ENCODE measurements around the gene ZEB1.
"Not testable (repeated sequence)": the region's sequence is repeated elsewhere in the genome, so short reads cannot be mapped to it uniquely, and the experiment has no call there.

ZEB1 gene

GRCh38 chr10:31359979-31360378 lies 41.0 kb downstream of the ZEB1 start:
- DNase-seq, result no peak
- no peaks in the 10 kb centered on the region for H3K79me1 ChIP-seq (ENCODE audit: low read length)
- no peak overlapping the region for H2AFZ ChIP-seq (ENCODE audit: insufficient read depth, low read length, poor library complexity)

GRCh38 chr10:31361475-31361874 lies 42.5 kb downstream of the ZEB1 start:
- H3K4me3 ChIP-seq (ENCODE audit: low read depth, low read length); H4K12ac ChIP-seq (ENCODE audit: low read depth, low read length); H4K8ac ChIP-seq (ENCODE audit: low read depth, low read length); H3K23ac ChIP-seq (ENCODE audit: low read length); H3K36me3 ChIP-seq (ENCODE audit: control insufficient read depth in 1 of 2, insufficient read depth in 2 of 2, low read length in 2 of 2); H2AFZ ChIP-seq (ENCODE audit: insufficient read depth, low read length, poor library complexity); H3K27ac ChIP-seq (ENCODE audit: low read depth, low read length); H4K91ac ChIP-seq (ENCODE audit: low read depth, low read length); H2AK5ac ChIP-seq (ENCODE audit: low read length); DNase-seq; H3K4me1 ChIP-seq (ENCODE audit: control insufficient read depth in 1 of 2, insufficient read depth in 2 of 2, low read length in 2 of 2); H3K9ac ChIP-seq (ENCODE audit: low read length); H3K27me3 ChIP-seq (ENCODE audit: insufficient read depth, low read length); H2BK5ac ChIP-seq (ENCODE audit: low read depth, low read length, poor library complexity); H3K79me2 ChIP-seq (ENCODE audit: control insufficient read depth, insufficient read depth, low read length, poor library complexity); H3K18ac ChIP-seq (ENCODE audit: low read length); H2BK12ac ChIP-seq (ENCODE audit: low read length); H2BK120ac ChIP-seq (ENCODE audit: insufficient read depth, low read length, poor library complexity); H3K4me2 ChIP-seq (ENCODE audit: low read length); H3K79me1 ChIP-seq (ENCODE audit: low read length); H3K14ac ChIP-seq (ENCODE audit: low read length); H3K4ac ChIP-seq (ENCODE audit: low read depth, low read length): not testable (repeated sequence)
- H3K9me3 ChIP-seq (ENCODE audit: insufficient read depth, low read depth, low read length), result peaks cover 19% of the 10 kb centered on the region
- no CpG with 5 or more reads among the region's 15 CpGs for WGBS (ENCODE audit: extremely low coverage, insufficient coverage, insufficient read length)

More at GRCh38 chr10:31359979-31360378, 41.0 kb downstream of the ZEB1 start:
- Histone ChIP-seq H4K12ac (ENCODE audit: low read depth, low read length) (no peak overlapping the region), H3K4me2 (ENCODE audit: low read length) (no peak overlapping the region), H3K18ac (ENCODE audit: low read length) (no peak overlapping the region), H2AK5ac (ENCODE audit: low read length) (no peak overlapping the region), H3K4ac (ENCODE audit: low read depth, low read length) (no peak overlapping the region), H3K9me3 (ENCODE audit: insufficient read depth, low read depth, low read length) (peaks cover 19% of the 10 kb centered on the region), H2BK120ac (ENCODE audit: insufficient read depth, low read length, poor library complexity) (no peak overlapping the region), H3K9ac (ENCODE audit: low read length) (no peak overlapping the region), H3K79me2 (ENCODE audit: control insufficient read depth, insufficient read depth, low read length, poor library complexity) (no peaks in the 10 kb centered on the region), H2BK5ac (ENCODE audit: low read depth, low read length, poor library complexity) (no peak overlapping the region), H3K4me3 (ENCODE audit: low read depth, low read length) (no peak overlapping the region), H3K4me1 (ENCODE audit: control insufficient read depth in 1 of 2, insufficient read depth in 2 of 2, low read length in 2 of 2) (no peaks in the 10 kb centered on the region), H3K27ac (ENCODE audit: low read depth, low read length) (no peak overlapping the region), H3K14ac (ENCODE audit: low read length) (no peak overlapping the region), H4K91ac (ENCODE audit: low read depth, low read length) (no peak overlapping the region), H3K27me3 (ENCODE audit: insufficient read depth, low read length) (no peaks in the 10 kb centered on the region), H4K8ac (ENCODE audit: low read depth, low read length) (no peak overlapping the region), H2BK12ac (ENCODE audit: low read length) (no peak overlapping the region), H3K23ac (ENCODE audit: low read length) (no peak overlapping the region), H3K36me3 (ENCODE audit: control insufficient read depth in 1 of 2, insufficient read depth in 2 of 2, low read length in 2 of 2) (no peaks in the 10 kb centered on the region)
- WGBS (ENCODE audit: extremely low coverage, insufficient coverage, insufficient read length), result no CpG with 5 or more reads among the region's 1 CpG

GRCh38 chr10:31362023-31362641 lies 43.1 kb downstream of the ZEB1 start:
- no peak overlapping the region for H3K4me2 ChIP-seq (ENCODE audit: low read length)
- DNase-seq, result no peak
- no peak overlapping the region for H4K8ac ChIP-seq (ENCODE audit: low read depth, low read length)
- no peak overlapping the region for H3K18ac ChIP-seq (ENCODE audit: low read length)
- H2BK12ac ChIP-seq (ENCODE audit: low read length), result no peak overlapping the region
- no peak overlapping the region for H3K14ac ChIP-seq (ENCODE audit: low read length)
- H4K12ac ChIP-seq (ENCODE audit: low read depth, low read length), result no peak overlapping the region
- H2BK5ac ChIP-seq (ENCODE audit: low read depth, low read length, poor library complexity), result no peak overlapping the region
- H3K27me3 ChIP-seq (ENCODE audit: insufficient read depth, low read length), result no peaks in the 10 kb centered on the region
- no peak overlapping the region for H3K4ac ChIP-seq (ENCODE audit: low read depth, low read length)
- H2BK120ac ChIP-seq (ENCODE audit: insufficient read depth, low read length, poor library complexity), result no peak overlapping the region
- WGBS (ENCODE audit: extremely low coverage, insufficient coverage, insufficient read length), result no CpG with 5 or more reads among the region's 44 CpGs
- H3K36me3 ChIP-seq (ENCODE audit: control insufficient read depth in 1 of 2, insufficient read depth in 2 of 2, low read length in 2 of 2), result no peaks in the 10 kb centered on the region
- no peak overlapping the region for H3K23ac ChIP-seq (ENCODE audit: low read length)
- no peak overlapping the region for H2AFZ ChIP-seq (ENCODE audit: insufficient read depth, low read length, poor library complexity)
- H3K4me3 ChIP-seq (ENCODE audit: low read depth, low read length), result no peak overlapping the region
- no peaks in the 10 kb centered on the region for H3K79me2 ChIP-seq (ENCODE audit: control insufficient read depth, insufficient read depth, low read length, poor library complexity)
- H3K4me1 ChIP-seq (ENCODE audit: control insufficient read depth in 1 of 2, insufficient read depth in 2 of 2, low read length in 2 of 2), result no peaks in the 10 kb centered on the region
- no peak overlapping the region for H2AK5ac ChIP-seq (ENCODE audit: low read length)
- H3K9me3 ChIP-seq (ENCODE audit: insufficient read depth, low read depth, low read length), result peaks cover 19% of the 10 kb centered on the region
- H3K9ac ChIP-seq (ENCODE audit: low read length), result no peak overlapping the region
- H3K27ac ChIP-seq (ENCODE audit: low read depth, low read length), result no peak overlapping the region
- H3K79me1 ChIP-seq (ENCODE audit: low read length), result no peaks in the 10 kb centered on the region
- no peak overlapping the region for H4K91ac ChIP-seq (ENCODE audit: low read depth, low read length)

- H3K9ac ChIP-seq (ENCODE audit: low read length); H4K12ac ChIP-seq (ENCODE audit: low read depth, low read length); H3K14ac ChIP-seq (ENCODE audit: low read length); H3K18ac ChIP-seq (ENCODE audit: low read length); H3K36me3 ChIP-seq (ENCODE audit: control insufficient read depth in 1 of 2, insufficient read depth in 2 of 2, low read length in 2 of 2); H3K4me2 ChIP-seq (ENCODE audit: low read length); H3K4me3 ChIP-seq (ENCODE audit: low read depth, low read length); DNase-seq; H3K23ac ChIP-seq (ENCODE audit: low read length); H2BK120ac ChIP-seq (ENCODE audit: insufficient read depth, low read length, poor library complexity); H4K8ac ChIP-seq (ENCODE audit: low read depth, low read length); H3K79me2 ChIP-seq (ENCODE audit: control insufficient read depth, insufficient read depth, low read length, poor library complexity); H2AK5ac ChIP-seq (ENCODE audit: low read length); H3K79me1 ChIP-seq (ENCODE audit: low read length); H3K4me1 ChIP-seq (ENCODE audit: control insufficient read depth in 1 of 2, insufficient read depth in 2 of 2, low read length in 2 of 2); H3K4ac ChIP-seq (ENCODE audit: low read depth, low read length); H2BK12ac ChIP-seq (ENCODE audit: low read length); H2BK5ac ChIP-seq (ENCODE audit: low read depth, low read length, poor library complexity); H3K27me3 ChIP-seq (ENCODE audit: insufficient read depth, low read length); H2AFZ ChIP-seq (ENCODE audit: insufficient read depth, low read length, poor library complexity); H3K27ac ChIP-seq (ENCODE audit: low read depth, low read length); H4K91ac ChIP-seq (ENCODE audit: low read depth, low read length): not testable (repeated sequence)
- WGBS (ENCODE audit: extremely low coverage, insufficient coverage, insufficient read length), result no CpG with 5 or more reads among the region's 19 CpGs
- peaks cover 19% of the 10 kb centered on the region for H3K9me3 ChIP-seq (ENCODE audit: insufficient read depth, low read depth, low read length)
These were observed 44.7 kb downstream of the ZEB1 start for GRCh38 chr10:31363696-31364095.
